Measurements from ENCODE around the gene WIPF1. TPM values are rescaled to one million over a fixed set of nuclear protein-coding genes. Genes with fewer than 3 reads are reported as not detected.
A peak's percentile ranks its signal among the peaks of the same experiment; 100 is the strongest.

The WIPF1 gene
- total and polyA plus RNA-seq, 2 of the 13 experiments (the other 11 are each of a cell fraction or from before 2014, with no cell fraction given): 0.01 TPM; not detected in 1

- POLR2A ChIA-PET: no interaction called here
These were observed 33.7 kb upstream of the WIPF1 start for GRCh38 chr2:174631009-174631981.

GRCh38 chr2:174630107-174630506 is 32.5 kb upstream of the WIPF1 start:
- ChIA-PET CTCF (ENCODE audit: low intra/inter-chr PET ratio, low total read pairs) (no interaction called here), POLR2A (interaction anchor here (0.6 kb wide), 1 partner anchor 331 kb away, joined by 5 read pairs; no protein-coding TSS in a partner anchor)
- Histone ChIP-seq H3K27ac (ENCODE audit: extremely low read length, insufficient read depth, low read length) (no peak overlapping the region), H3K27me3 (ENCODE audit: control insufficient read depth in 1 of 2, insufficient read depth in 2 of 2, low read length in 2 of 2) (peaks cover 2 to 23% of the 10 kb centered on the region in 2 experiments; a peak in 3 of 5 replicates), H3K4me2 (ENCODE audit: low read depth, low read length) (no peak overlapping the region), H3K9ac (ENCODE audit: insufficient read depth, low read depth, low read length) (no peak overlapping the region), H3K9me3 (ENCODE audit: low read length) (no peaks in the 10 kb centered on the region), H2AFZ (ENCODE audit: low read length) (no peak overlapping the region), H3K36me3 (replicated peaks in 1 of 2; ENCODE audit: control insufficient read depth in 1 of 2, insufficient read depth in 2 of 2, low read length in 2 of 2) (no peaks in the 10 kb centered on the region), H4K20me1 (ENCODE audit: insufficient read depth, low read length) (no peaks in the 10 kb centered on the region; the same call in 1 of the 2 replicates), H3K4me3 (replicated peaks in 1 of 3; ENCODE audit: insufficient read depth in 1 of 3, low read depth in 2 of 3, low read length in 3 of 3) (no peak overlapping the region), H3K79me2 (ENCODE audit: insufficient read depth, low read length) (no peaks in the 10 kb centered on the region), H3K4me1 (ENCODE audit: insufficient read depth, low read length) (no peaks in the 10 kb centered on the region)
- no peak for DNase-seq (ENCODE audit: low spot score)
- no TSS peak for BruUV-seq (replicated peaks)
- no peak for FAIRE-seq
- no peak for TF ChIP-seq ZNF451 (CRISPR knock-in tag; IDR thresholded peaks at IDR 0.05)
- TF ChIP-seq ZNF781 (CRISPR knock-in tag; IDR thresholded peaks at IDR 0.05; ENCODE audit: borderline replicate concordance, not compliant biosample characterization): no peak
- in situ Hi-C loops (cut with HindIII; ENCODE audit: extremely low pct_ligation_motif_present, low pct_unique_long_range_greater_than_20kb): no loop called here
- ATAC-seq: no peak
- intact Hi-C loops (cut with micrococcal nuclease; ENCODE audit: unreplicated experiment): no loop called here
- 63% methylated on average over 3 of the region's 3 CpGs for WGBS (ENCODE audit: low lambda C conversion rate)

More at GRCh38 chr2:174631009-174631981, 33.7 kb upstream of the WIPF1 start:
- ATAC-seq (no peak), DNase-seq (ENCODE audit: low spot score) (no peak), FAIRE-seq (no peak)
- in situ Hi-C loops (cut with HindIII; ENCODE audit: extremely low pct_ligation_motif_present, low pct_unique_long_range_greater_than_20kb) (no loop called here), intact Hi-C loops (cut with micrococcal nuclease; ENCODE audit: unreplicated experiment) (no loop called here)
- 36% methylated on average over 11 of the region's 11 CpGs for WGBS (ENCODE audit: low lambda C conversion rate)
- no peak overlapping the region for H3K4me2 ChIP-seq (ENCODE audit: low read depth, low read length)
- H3K9ac ChIP-seq (ENCODE audit: insufficient read depth, low read depth, low read length): no peak overlapping the region
- H3K4me1 ChIP-seq (ENCODE audit: insufficient read depth, low read length): no peaks in the 10 kb centered on the region
- CTCF ChIA-PET (ENCODE audit: low intra/inter-chr PET ratio, low total read pairs): no interaction called here
- H4K20me1 ChIP-seq (ENCODE audit: insufficient read depth, low read length): no peaks in the 10 kb centered on the region; the same call in 1 of the 2 replicates
- no peak overlapping the region for H3K27ac ChIP-seq (ENCODE audit: extremely low read length, insufficient read depth, low read length)
- H3K79me2 ChIP-seq (ENCODE audit: insufficient read depth, low read length): no peaks in the 10 kb centered on the region
- no peaks in the 10 kb centered on the region for H3K36me3 ChIP-seq (replicated peaks in 1 of 2; ENCODE audit: control insufficient read depth in 1 of 2, insufficient read depth in 2 of 2, low read length in 2 of 2)
- TF ChIP-seq RFX5 (IDR thresholded peaks at IDR 0.05; ENCODE audit: low read depth, low read length) (no peak), CEBPB (IDR thresholded peaks at IDR 0.05; ENCODE audit: borderline replicate concordance, low read depth, low read length) (0 out of 2 replicates have a peak, but pooled peaks have one; percentile 0)
- peaks cover 2 to 26% of the 10 kb centered on the region in 2 experiments; a peak in 3 of 5 replicates for H3K27me3 ChIP-seq (ENCODE audit: control insufficient read depth in 1 of 2, insufficient read depth in 2 of 2, low read length in 2 of 2)
- H3K4me3 ChIP-seq (replicated peaks in 1 of 3; ENCODE audit: insufficient read depth in 1 of 3, low read depth in 2 of 3, low read length in 3 of 3): no peak overlapping the region
- H2AFZ ChIP-seq (ENCODE audit: low read length): no peak overlapping the region
- H3K9me3 ChIP-seq (ENCODE audit: low read length): no peaks in the 10 kb centered on the region
- no TSS peak for BruUV-seq (replicated peaks)
